GM19238 (cell line): ENCODE measurements around the gene ACLY.
"Not testable (repeated sequence)": the region's sequence is repeated elsewhere in the genome, so short reads cannot be mapped to it uniquely, and the experiment has no call there.

Experiments used
- DNase-seq: peaks from one replicate; pipeline ENCODE4 v3.0.0; 2011; ENCODE audit warnings: low spot score; ENCODE audit not compliant: insufficient read length

ACLY gene

DNA sequence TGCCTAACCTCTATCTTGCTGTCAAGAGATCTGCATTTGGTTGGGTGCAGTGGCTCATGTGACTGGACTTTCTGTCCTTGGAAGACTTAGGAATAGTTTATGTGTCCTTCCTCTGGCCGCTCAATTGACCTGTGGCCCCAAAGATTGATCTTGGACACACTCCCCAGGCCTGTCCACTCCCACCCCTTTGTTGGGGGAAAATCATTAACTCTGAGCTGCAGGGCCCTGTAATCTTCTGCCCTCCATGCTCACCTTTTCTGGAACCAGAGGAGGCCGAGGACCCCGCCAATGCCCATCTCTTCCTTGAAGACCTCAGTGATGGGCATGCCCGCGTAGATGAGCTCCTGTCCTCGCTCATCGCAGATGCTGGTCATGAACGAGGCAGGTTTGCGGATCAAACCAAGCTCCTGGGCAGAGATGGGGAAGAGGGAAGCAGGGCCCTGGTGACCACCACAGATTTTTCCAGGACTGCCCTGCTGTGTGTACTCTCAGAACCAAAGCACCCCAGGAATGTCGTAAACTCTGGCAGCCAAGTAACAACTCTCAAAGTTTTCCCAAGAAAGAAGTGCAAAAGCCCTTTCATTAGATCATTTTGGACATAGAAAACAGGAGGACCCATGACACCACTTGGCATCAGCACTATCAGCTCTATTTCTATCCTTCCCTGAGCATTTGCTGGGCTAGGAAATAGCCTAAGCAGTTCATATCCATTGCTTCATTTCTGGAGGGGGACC is 45.0 kb downstream of the ACLY start:
- no peak for DNase-seq

DNA sequence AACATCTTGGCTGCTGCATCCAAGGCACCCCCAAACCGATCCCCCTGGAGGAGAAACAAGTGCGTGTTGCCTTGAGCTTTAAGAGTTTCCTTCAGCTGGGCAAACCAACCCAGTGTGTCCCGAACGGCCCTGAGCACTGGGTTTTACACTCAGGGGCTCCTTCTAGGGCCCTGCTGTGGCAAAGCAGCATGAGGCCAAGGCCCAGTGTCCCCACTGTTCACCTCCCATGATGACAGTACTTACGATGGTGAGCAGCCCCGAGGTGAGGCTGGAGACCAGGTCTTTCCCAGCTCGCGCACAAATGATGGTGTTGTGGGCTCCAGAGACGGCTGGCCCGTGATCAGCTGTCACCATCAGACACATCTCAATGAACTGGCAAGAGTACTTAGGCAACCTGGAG is 47.0 kb downstream of the ACLY start:
- DNase-seq: no peak

DNA sequence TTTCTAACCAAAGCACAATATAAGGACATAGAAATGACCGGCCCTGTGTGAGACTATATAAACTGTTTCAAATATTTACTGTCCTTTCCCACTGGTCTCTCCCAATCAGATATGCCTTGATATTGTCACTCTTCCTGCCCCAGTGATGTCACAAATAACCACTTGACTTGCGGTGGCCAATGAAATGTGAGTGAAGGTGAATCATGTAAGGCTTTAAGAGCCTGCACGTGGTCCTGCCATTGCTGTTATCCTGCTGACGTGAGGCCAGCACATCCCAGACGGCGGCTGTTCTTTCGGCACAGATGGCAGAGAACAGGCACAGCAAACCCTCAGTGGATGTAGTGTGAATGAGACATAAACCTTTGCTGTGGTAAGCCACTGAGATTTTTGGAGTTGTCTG is 48.1 kb downstream of the ACLY start:
- DNase-seq: no peak

DNA sequence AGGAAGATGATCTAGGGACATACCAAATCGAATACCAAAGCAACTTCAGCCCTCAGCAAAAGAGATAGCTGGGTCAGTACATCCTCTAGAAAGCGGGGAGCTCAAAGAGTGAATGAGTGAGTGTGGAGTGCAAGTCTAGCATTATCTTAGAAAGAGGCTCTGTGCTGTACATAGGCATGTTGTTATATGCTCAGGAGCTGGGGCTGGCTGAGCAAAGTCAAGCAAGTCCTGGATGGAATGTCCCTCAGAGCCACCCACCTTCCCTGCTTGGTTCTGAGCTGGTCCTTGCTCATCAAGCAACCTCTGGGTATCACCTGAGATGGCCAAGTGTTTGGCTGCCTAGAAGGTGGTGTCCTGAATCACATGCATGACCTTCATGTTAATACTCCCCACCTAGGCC is 48.7 kb downstream of the ACLY start:
- no peak for DNase-seq

DNA sequence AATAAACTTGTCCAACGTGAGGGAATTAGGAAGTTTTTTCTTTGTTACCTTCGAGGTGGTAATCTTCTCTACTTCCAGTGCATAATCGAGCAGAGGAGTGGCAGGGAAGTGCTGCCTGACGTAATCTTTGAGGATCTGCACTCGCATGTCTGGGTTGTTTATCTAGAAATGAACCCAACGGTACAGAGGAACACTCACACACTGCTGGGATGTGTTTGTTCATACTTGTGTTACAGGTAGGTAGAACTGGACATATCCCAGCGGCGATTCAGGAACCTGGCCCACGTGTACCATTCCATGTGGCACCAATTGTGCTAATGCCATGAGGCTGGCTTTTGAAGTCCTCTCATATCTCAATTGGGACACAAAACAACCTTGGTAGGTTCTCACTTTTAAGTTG is 49.3 kb downstream of the ACLY start:
- no peak for DNase-seq

DNA sequence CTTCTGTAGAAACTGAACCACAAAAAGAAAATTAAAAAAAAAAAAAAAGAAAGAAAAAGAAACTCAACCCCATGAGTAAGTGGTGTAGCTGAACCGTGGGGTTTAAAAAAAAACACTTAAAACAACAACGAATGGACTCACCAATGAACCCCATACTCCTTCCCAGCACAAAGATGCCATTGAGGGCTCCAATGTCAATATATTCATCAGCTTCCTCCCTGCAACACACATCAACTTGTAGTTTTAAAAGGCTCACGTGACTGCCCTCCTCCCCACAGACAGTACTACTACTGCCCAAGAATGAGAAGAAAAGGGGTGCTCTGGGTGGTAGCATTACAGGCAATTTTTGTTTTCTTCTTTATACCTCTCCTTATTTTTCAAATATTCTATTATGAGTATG is 50.2 kb downstream of the ACLY start:
- no peak for DNase-seq

DNA sequence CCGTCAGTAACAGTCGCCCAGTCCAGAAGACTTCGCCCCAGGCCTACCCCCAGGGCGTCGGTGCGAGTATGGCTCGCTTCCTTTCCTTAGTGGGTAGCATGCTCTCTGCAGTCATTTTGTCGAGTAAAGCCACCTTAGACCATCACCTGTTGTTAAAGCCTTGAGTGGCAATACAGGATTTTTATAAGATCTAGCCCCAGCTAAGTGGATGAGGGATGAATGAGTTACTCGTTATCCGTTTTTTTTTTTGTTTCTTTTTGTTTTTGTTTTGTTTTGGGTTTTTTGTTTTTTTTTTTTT is 53.2 kb downstream of the ACLY start:
- no peak for DNase-seq

DNA sequence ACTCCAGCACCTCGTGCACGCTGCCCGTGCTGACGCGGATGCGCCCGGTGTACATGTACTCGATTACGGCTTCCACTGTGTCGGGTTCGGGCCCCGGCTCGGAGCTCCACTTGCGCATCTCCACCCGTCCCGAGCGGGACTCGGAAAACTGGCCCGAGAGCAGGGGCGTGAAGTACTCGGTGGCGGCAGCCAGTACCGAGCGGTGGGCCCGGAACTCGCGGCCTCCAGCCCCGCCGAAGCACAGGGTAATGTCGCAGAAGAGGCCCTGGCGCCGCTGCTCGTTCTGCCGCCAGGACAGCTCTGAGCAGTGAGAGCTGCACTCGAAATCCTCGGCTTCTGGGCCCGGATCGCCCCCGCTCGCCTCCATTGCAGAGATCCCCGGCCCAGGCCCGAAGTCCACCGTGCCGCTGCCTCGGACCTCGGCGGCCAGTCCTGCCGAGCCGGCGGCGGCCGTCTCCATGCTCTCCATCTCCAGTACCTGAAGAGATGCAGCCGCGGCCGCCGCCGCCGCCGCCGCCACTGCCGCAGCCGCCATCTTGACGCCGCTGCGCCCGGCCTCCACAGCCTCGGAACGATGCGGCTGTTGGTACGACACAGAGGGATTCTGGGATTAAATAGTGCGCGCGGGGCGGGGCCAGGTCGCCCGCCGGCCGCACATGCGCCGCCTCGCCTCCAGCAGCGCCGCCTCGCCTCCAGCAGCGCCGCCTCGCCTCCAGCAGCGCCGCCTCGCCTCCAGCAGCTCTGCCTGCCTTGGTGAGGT is 53.7 kb downstream of the ACLY start, which contains the start of gene KLHL11:
KLHL11 (minus strand) TSS at position 588 of the 760 bp plus-strand sequence; CDS start at position 535, 53 bp downstream.
- peak; percentile 87 for DNase-seq

DNA sequence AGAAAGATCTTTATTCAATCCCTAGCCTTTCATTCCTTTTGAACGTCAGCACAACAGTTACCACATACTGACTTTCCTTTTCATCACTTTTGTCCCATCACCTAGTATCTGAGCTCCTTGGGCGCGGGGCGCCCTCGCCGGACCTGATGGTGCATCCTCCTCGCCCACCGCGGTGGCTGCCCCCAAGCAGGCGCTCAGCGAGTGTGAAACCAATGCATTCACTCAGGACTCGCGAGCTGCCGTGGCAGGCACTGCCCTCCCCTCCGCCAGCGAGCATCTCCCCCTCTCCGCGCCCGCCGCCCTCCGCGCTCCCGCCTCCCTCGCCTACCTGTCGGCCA is 54.3 kb downstream of the ACLY start:
- no peak for DNase-seq

DNA sequence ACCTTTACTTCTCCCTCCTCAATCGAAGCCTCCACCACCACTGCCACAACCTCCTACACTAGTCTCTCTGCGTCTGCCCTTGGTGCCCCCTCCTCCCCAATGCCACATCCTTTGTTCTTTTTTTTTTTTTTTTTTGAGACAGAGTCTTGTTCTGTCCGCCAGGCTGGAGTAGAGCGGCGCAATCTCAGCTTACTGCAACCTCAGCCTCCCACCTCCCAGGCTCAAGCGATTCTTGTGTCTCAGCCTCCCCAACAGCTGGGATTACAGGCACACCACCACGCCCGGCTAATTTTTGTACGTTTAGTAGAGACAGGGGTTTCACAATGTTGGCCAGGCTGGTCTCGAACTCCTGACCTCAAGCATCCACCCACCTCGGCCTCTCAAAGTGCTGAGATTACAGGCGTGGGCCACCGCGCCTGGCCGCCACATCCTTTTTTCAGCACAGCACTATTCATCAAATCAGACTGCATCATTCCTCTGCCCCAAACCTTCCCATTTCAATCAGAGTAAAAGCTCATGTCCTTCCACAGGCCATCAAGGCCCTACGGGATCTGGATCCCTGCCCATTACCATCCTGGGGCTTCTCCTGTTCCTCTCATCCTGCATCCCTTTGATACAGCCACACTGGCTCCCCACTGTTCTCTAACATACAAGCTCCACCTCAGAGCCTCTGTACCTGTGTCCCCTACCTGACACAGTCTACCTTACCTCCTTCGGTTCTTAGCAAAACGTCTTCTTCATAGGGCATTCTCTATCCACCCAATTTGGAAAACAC is 55.5 kb downstream of the ACLY start:
- DNase-seq: no peak

DNA sequence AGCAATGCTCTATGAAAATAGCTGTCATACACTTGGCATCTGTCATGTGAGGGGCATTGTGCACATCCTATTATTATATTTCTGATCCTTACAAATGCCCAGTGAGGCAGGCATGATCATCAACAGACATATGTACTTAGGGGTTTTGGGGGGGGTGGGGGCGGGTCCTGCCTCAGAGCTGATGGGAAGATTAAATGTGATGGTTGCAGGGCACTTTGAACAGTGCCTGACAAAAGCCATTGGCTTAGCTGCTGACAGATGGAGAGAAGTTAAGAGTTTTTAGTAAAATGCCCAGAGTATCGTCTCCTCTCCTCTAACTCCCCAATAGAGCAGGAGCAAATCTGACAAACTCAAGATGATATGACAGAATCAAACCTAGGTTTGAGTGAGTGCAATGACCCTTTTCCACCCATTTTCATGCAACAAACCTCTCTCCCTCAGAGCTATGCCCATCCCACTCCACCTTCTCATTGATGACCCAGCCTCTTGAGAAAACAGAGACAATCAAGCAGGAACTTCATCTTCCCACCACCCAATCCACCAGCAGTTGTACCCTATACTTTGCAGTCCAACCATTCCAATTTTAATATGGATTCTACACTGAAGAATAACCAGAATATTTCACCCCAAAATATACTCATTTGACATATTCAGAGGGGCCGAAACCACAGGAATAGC is 58.4 kb downstream of the ACLY start:
- DNase-seq: no peak

DNA sequence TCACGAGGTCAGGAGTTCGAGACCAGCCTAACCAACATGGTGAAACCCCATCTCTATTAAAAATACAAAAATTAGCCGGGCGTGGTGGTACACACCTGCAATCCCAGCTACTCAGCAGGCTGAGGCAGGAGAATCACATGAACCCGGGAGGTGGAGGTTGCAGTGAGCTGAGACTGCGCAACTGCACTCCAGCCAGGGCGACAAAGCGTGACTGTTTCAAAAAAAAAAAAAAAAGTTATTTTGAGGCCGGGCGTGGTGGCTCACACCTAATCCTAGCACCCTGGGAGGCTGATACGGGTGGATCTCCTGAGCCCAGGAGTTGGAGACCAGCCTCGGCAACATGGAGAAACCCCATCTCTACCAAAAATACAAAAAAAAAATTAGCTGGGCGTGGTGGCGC is 67.4 kb downstream of the ACLY start:
- not testable (repeated sequence) for DNase-seq

DNA sequence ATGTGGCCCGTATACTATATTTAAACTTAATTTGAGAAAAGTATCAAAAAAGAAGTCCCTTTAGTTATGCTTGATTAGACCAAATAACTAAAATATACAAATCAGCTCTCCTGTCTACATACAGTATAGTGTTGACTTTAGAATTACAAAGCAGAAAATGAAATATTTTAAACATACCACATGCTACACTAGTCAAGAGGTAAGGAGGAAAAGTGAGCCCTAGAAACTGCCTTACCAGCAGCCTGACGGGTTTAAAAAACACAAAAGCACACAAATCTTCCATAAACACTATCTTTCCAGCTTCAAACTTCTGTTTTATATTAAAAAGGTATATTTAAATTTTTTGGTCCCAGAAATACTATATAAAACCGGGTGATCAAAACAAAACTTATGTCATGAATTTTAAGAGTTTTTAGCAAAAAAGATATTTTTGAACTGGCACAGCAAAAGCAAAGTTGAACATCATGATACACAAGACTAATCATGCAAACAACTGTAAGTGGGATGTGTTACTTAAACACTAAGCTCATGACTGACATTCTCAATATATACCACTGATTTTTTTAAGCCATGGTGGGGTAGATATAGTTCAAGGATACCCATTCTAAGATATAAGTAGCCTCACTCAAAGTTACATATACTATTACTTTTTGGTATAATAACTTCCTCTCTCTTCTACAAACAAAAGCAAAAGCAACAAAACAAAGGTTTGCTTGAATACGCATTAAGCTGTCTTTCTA is 69.3 kb downstream of the ACLY start:
- DNase-seq: no peak

DNA sequence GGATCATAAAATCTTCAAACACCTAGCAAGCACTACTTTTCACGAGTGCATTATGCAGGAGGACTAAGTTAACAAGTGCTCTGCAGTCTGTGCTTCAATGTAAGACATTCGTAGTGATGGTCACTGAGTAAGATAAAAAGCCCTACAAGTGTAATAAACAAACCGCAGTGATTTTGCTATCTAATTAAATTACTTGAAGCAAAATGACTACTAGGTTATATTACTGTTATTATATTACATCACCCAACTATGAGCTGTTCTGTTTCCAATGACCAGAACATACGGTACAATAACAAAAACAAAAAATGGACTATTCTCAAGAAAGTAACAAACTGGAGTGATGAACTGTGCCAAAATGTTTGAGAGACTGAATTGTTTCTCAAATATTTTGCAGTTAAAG is 70.0 kb downstream of the ACLY start:
- no peak for DNase-seq

DNA sequence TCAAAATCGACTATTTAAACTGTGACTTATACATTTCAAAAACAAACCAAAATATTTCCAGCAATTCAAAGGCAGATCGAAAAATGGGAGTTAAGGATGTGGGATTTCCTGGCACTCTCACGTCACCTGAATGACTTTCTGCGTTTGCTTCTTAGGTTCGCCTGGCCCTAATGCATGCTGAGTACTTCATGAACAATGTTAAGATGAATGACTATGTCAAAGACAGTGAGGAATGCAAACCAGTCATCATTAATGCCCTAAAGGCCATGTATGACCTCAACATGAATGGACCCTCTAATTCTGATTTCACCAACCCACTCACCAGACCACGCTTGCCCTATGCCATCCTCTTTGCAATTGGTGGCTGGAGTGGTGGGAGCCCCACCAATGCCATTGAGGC is 73.8 kb downstream of the ACLY start:
- DNase-seq: no peak

DNA sequence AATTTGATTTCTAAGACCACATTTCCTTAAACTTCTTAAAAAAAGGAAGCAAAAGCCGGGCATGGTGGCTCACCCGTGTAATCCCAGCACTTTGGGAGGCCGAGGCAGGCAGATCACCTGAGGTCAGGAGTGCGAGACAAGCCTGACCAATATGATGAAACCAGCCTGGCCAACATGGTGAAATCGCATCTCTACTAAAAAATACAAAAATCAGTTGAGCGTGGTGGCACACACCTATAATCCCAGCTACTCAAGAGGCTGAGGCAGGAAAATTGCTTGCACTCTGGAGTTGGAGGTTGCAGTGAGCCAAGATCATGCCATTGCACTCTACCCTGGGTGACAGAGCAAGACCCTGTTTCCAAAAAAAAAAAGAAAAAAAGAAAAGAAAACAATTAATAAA is 78.0 kb downstream of the ACLY start:
- DNase-seq: not testable (repeated sequence)

DNA sequence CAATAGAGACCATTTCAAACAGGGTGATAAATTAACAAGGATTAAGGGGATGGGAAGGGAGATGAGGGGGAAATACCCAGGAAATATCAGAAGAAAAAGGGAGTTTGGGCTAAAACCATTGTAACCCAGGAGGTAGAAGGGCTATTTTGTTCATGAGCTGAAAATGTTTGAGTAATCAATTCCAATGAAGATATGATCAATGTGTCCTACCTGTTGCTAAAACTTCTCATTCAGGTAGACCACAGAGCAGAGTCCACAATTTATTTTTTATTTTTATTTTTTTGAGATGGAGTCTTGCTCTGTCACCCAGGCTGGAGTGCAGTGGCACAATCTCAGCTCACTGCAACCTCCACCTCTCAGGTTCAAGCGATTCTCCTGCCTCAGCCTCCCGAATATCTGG is 79.3 kb downstream of the ACLY start:
- not testable (repeated sequence) for DNase-seq

DNA sequence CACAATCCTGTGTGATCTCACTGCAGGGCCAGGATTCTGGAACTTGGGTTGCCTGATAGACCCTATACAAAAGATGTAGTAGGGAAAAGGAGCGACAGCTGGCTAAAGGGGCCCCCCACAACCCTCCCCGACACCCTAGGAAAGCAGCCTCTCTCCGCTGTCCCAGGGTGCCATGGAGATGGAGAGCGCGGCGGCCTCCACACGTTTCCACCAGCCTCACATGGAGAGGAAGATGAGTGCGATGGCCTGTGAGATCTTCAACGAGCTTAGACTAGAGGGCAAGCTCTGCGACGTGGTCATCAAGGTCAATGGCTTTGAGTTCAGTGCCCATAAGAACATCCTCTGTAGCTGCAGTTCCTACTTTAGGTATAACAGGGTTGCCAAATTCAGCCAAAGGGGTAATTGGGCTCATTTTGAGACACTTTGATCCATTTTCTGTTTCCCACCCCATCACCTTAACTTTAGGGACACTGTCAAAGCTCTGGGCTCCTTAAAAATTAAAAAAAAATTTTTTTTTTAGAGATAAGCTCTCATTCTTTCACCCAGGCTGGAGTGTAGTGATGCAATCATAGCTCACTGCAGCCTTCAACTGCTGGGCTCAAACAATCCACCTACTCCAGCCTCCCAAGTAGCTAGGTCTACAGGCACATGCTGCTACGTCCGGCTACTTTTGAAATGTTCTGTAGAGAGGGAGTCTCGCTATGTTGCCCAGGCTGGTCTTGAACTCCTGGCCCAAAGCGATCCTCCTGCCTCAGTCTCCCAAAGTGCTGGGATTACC is 80.8 kb downstream of the ACLY start, which contains the start of gene KLHL10:
KLHL10 (plus strand) TSS at position 65 of the 778 bp plus-strand sequence; CDS start at position 173, 108 bp downstream.
- DNase-seq: no peak

DNA sequence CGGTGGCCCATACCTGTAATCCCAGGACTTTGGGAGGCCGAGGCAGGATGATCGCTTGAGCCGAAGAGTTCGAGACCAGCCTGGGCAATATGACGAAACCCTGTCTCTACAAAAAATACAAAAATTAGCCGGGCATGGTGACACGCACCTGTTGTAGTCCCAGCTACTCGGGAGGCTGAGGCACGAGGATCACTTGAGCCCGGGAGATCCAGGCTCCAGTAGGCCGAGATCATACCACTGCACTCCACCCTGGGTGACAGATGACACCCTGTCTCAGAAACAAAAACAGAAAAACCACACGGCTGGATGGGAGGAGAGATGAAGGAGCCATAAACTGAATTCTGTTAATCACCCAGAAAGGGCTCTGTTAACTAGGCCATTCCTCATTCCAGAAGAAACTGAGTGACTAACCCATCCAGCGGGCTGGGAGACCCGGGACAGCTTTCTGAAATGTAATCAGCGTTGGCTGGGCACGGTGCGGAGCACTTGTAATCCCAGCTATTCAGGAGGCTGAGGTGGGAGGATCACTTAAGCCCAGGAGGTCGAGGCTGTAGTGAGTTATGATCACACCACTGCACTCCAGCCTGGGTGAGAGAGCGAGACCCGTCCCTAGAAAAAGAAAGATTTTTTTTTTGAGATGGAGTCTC is 82.1 kb downstream of the ACLY start:
- no peak for DNase-seq
